Brain microvascular endothelial cell (primary cell): ENCODE measurements around the gene EVX2.

Experiments used
- DNase-seq: peaks from one replicate; pipeline ENCODE4 v3.0.0-alpha.2; 2020
- H3K27ac ChIP-seq: fragments of 250-450 bp; sonication (Bioruptor Pico); 2 replicates; pipeline ENCODE4 v1.5.1; 2020; ENCODE audit warnings: mild to moderate bottlenecking, moderate library complexity
- H3K27me3 ChIP-seq: fragments of 250-450 bp; sonication (Bioruptor Pico); replicated peaks from 2 replicates; pipeline ENCODE4 v1.5.1; 2020; ENCODE audit warnings: mild to moderate bottlenecking
- H3K36me3 ChIP-seq: fragments of 250-450 bp; sonication (Bioruptor Pico); replicated peaks from 2 replicates; pipeline ENCODE4 v1.5.1; 2020; ENCODE audit warnings: mild to moderate bottlenecking
- H3K4me3 ChIP-seq: 2 replicates; pipeline ENCODE4 v1.5.1; 2011; ENCODE audit warnings: low read depth, mild to moderate bottlenecking, control low read depth, low read length, moderate library complexity
- in situ Hi-C: cut with HindIII; loops from 2 replicates; pipeline ENCODE4 v1.10.0; 2017; ENCODE audit warnings: low sequenced_read_pairs, low pct_ligation_motif_present
- TF ChIP-seq, protein P1 (sequence below): IDR thresholded peaks from 2 replicates; pipeline ENCODE4 v1.5.1; 2011; ENCODE audit warnings: low read depth, mild to moderate bottlenecking, moderate library complexity, low read length, control low read depth, inconsistent platforms; ENCODE audit errors: missing control alignments

EVX2 gene

DNA sequence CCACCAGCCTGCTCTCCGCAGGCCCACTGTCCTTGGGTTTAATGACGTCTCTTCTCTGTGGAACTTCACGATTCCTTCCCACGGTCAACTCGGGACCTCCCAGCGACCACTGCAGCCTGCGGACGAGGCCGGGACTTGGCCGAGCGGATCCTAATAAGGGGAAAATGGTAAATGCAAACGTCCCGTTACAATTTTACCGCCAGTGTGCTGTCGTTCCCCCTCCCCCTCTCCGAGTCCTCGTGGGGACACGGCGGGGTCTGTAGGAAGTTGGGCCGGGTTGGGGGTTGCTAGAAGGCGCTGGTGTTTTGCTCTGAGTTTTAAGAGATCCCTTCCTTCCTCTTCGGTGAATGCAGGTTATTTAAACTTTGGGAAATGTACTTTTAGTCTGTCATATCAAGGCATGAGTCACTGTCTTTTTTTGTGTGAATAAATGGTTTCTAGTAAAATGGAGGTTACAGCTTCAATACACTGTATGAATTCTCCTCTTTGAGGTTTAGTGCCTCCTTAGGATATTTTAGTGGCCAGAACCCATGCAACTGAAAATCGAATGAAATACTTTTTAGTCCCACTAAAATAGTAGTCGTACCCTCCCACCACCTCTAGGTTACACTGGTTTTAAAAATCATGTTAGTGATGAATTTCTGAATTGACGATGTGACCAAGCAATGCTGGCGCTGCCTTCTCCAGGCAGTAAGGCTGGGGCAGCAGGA, 25.6 kb upstream of the EVX2 start:
- Histone ChIP-seq H3K36me3 (no peaks in the 10 kb centered on the region), H3K4me3 (no peak overlapping the region), H3K27ac (no peak overlapping the region), H3K27me3 (peaks cover 92% of the 10 kb centered on the region)
- in situ Hi-C loops: no loop called here
- no peak for DNase-seq
- TF ChIP-seq, protein P1, sequence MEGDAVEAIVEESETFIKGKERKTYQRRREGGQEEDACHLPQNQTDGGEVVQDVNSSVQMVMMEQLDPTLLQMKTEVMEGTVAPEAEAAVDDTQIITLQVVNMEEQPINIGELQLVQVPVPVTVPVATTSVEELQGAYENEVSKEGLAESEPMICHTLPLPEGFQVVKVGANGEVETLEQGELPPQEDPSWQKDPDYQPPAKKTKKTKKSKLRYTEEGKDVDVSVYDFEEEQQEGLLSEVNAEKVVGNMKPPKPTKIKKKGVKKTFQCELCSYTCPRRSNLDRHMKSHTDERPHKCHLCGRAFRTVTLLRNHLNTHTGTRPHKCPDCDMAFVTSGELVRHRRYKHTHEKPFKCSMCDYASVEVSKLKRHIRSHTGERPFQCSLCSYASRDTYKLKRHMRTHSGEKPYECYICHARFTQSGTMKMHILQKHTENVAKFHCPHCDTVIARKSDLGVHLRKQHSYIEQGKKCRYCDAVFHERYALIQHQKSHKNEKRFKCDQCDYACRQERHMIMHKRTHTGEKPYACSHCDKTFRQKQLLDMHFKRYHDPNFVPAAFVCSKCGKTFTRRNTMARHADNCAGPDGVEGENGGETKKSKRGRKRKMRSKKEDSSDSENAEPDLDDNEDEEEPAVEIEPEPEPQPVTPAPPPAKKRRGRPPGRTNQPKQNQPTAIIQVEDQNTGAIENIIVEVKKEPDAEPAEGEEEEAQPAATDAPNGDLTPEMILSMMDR: no peak

DNA sequence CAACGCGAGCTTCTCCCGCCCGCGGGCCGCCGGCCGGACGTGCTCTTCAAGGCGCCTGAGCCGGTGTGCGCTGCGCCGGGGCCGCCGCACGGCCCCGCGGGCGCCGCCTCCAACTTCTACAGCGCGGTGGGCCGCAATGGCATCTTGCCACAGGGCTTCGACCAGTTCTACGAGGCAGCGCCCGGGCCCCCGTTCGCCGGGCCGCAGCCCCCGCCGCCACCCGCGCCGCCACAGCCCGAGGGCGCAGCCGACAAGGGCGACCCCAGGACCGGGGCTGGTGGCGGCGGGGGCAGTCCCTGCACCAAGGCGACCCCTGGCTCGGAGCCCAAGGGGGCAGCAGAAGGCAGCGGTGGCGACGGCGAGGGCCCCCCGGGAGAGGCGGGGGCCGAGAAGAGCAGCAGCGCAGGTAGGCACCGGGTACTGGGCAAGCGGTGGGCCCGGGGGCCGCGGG, 24.0 kb upstream of the EVX2 start:
- in situ Hi-C loops: no loop called here
- no peak overlapping the region for H3K4me3 ChIP-seq
- DNase-seq: no peak
- TF ChIP-seq, protein P1: no peak
- H3K27me3 ChIP-seq: peaks cover 88% of the 10 kb centered on the region
- H3K36me3 ChIP-seq: no peaks in the 10 kb centered on the region
- no peak overlapping the region for H3K27ac ChIP-seq

DNA sequence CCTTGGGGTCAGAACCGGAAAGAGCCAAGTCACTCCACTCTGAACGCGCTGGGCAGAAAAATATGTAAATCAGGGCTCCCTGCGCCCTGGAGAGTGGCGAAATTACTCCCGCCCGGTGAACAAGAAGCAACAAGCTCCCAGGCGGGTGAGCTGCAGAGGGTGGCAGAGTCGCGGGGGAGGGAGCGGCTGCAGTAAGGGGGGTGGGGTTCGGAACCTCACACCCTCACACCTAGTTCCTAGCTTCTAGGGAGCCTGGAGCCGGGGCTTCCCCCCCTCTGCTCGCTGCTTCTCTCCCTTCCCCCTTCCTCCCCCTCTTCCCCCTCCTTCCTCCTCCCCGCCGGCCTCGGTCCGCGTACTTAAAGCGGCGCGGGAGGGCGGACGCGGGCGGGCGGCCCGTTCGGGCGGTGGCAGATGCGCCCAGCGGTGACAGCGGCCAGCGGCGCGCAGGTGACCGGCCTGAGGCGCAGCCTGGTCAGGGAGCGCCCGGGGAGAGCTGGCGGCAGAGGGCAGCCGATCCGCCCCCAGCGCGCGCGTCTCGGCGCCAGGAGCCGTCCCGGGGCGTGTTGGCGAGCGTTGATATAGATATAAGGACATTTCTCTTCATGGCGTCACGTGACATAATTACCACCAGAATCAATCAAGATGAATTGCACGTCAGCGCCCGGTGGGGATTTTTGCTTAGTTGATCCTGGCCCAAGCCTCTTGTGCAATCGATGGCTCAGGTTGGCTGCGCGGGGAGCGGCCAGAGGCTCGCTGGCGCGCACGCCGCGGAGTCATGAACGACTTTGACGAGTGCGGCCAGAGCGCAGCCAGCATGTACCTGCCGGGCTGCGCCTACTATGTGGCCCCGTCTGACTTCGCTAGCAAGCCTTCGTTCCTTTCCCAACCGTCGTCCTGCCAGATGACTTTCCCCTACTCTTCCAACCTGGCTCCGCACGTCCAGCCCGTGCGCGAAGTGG, 23.1 kb upstream of the EVX2 start, which contains the start of gene HOXD11:
HOXD11 (plus strand) TSS at position 700 of the 959 bp plus-strand sequence; CDS start at position 776, 76 bp downstream.
- in situ Hi-C loops: no loop called here
- no peak for DNase-seq
- Histone ChIP-seq H3K4me3 (no peak within 1 kb of the TSS), H3K36me3 (no peaks in the 10 kb centered on the region), H3K27me3 (peaks cover 88% of the 10 kb centered on the region), H3K27ac (no peak within 1 kb of the TSS)
- TF ChIP-seq, protein P1: no peak

DNA sequence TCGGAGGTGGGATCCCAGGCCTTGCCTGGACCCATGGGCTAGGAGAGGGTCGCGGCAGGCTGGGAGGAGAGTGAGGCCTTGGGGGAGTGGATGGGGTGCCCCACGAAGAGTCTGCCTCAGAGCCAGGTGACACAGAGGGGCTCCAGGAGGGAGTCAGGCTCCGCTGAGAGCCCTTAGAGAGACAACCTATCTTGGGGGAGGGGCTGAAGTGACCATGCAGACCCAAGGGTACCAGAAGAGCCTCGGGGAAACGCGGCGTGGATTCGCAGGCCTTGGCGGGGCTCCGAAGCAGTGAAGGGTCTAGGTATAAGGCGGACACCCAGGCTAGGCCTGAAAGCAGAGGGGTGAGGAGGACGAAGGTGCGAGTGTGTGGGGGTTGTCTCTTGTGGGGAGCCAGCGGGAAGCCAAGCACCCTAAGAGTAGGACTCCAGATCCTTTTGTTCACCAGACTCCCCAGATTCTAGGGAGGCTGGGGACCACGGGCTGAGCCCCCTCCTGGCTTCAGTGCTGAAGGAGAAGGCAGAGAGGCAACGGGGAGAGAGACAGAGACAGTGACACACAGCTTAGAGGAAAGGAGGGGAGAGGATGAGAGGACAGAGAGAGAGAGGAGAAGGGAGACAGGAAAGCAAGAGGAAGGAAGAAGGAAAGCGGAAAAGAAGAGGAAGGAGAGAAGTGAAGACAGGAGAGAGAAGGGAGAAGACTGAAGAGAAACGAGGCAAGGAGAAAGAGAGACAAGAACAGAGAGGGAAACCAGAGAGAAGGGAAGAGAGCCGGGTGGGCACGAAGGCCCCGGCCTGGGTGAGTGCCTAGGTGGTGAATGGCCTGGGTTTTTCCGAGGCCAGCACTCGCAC, 22.2 kb upstream of the EVX2 start:
- Histone ChIP-seq H3K4me3 (no peak overlapping the region), H3K27ac (no peak overlapping the region), H3K27me3 (peaks cover 90% of the 10 kb centered on the region), H3K36me3 (no peaks in the 10 kb centered on the region)
- TF ChIP-seq, protein P1: no peak
- no peak for DNase-seq
- in situ Hi-C loops: no loop called here

DNA sequence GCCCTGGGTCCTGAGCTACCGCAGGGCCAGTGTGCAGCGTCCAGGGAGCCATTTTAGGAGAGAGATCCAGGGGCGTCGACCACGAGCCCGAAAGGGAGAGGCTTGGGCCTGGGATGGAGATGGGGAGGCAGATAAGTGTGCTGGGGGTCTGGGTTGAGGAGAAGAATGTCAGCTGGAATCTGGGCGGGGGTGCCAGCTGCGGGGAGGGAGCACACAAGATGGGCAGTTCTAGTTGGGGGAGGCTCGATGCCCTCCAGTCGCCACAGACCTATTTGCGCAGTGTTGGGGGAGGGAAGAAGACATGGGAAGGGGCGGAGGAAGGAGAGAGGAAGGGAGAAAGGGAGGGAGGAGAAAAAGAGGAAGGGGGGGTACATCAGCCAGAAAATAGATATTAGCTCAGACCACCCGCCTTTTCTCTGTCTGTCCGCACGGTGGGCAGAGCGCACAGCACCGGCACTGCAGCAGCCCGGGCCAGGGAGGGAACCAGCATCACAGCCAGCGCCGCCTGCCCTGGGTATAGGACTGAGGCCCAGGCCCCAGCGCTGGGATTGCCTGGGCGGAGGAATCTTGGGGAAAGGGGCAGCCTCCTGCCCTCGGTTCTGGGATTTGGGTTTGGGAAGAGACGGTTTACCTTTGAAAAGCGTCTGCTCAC, 21.4 kb upstream of the EVX2 start:
- Histone ChIP-seq H3K36me3 (no peaks in the 10 kb centered on the region), H3K27ac (no peak overlapping the region), H3K27me3 (peaks cover 90% of the 10 kb centered on the region), H3K4me3 (no peak overlapping the region)
- no peak for DNase-seq
- in situ Hi-C loops: no loop called here
- TF ChIP-seq, protein P1: no peak
